HUES6 (cell line): ENCODE results near the gene TRPC4.
"Not testable (repeated sequence)": the region's sequence is repeated elsewhere in the genome, so short reads cannot be mapped to it uniquely, and the experiment has no call there.

Source experiments
- H3K27ac ChIP-seq: 2 replicates; pipeline ENCODE4 v1.7.0; 2013; ENCODE audit warnings: low read depth, mild to moderate bottlenecking, low read length, inconsistent platforms
- H3K27me3 ChIP-seq: 2 replicates; pipeline ENCODE4 v1.6.1; 2013; ENCODE audit warnings: low read length; ENCODE audit not compliant: control insufficient read depth, insufficient read depth
- H3K36me3 ChIP-seq: 2 replicates; pipeline ENCODE4 v1.6.1; 2013; ENCODE audit warnings: low read length; ENCODE audit not compliant: control insufficient read depth, insufficient read depth
- H3K4me1 ChIP-seq: 2 replicates; pipeline ENCODE4 v1.6.1; 2013; ENCODE audit warnings: low read length; ENCODE audit not compliant: control insufficient read depth, insufficient read depth
- H3K4me3 ChIP-seq: 2 replicates; pipeline ENCODE4 v1.5.1; 2013; ENCODE audit warnings: low read depth, low read length
- H3K9ac ChIP-seq: one replicate; pipeline ENCODE4 v1.6.1; 2013; ENCODE audit warnings: mild to moderate bottlenecking, low read length
- H3K9me3 ChIP-seq: 2 replicates; pipeline ENCODE4 v1.6.1; 2013; ENCODE audit warnings: low read depth, low read length; ENCODE audit not compliant: control insufficient read depth, insufficient read depth

Gene TRPC4

GRCh38 chr13:37833411-37833810, 36.2 kb downstream of the TRPC4 start:
- Histone ChIP-seq H3K4me1 (no peaks in the 10 kb centered on the region), H3K9me3 (peaks cover 26% of the 10 kb centered on the region), H3K4me3 (no peak overlapping the region), H3K27me3 (no peaks in the 10 kb centered on the region), H3K27ac (no peak overlapping the region), H3K9ac (no peak overlapping the region), H3K36me3 (no peaks in the 10 kb centered on the region)

DNA sequence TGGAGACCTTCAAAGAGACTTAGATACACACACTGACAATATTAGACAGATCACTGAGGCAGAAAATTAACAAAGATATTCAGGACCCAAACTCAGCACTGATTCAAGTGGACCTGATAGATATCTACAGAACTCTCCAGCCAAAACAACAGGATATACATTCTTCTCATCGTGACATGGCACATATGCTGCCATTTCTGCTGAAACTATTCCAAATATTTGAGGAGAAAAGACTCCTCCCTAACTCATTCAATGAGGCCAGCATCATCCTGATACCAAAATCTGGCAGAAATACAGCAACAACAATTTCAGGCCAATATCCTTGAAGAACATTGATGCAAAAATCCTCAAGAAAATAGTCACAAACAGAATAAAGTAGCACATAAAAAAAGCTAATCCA, 53.3 kb downstream of the TRPC4 start:
- Histone ChIP-seq H3K27ac (no peak overlapping the region), H3K9me3 (peaks cover 10% of the 10 kb centered on the region; the same call in 1 of the 2 replicates), H3K4me3 (no peak overlapping the region), H3K36me3 (no peaks in the 10 kb centered on the region), H3K4me1 (no peaks in the 10 kb centered on the region), H3K9ac (no peak overlapping the region), H3K27me3 (no peaks in the 10 kb centered on the region)

DNA sequence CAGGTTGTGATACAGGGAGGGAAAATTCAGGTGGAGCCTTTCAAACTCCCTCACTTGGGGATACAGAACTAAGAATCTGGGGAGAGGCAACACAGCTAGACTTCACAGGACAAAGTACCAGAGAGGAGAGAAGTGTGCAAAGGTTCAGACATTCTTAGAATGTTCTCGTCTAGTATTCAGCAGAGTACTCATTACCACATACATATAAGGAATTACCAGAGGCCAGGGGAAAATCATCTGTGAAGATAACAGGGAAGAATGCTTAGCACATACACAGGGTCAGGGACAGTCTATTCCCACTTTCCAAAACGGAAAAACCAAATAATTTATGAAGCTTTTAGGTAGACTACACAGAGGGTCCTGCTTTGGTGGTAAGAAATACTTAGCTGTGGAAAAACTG, 58.1 kb downstream of the TRPC4 start:
- Histone ChIP-seq H3K27ac (no peak overlapping the region), H3K9ac (no peak overlapping the region), H3K4me3 (no peak overlapping the region), H3K9me3 (no peaks in the 10 kb centered on the region), H3K36me3 (no peaks in the 10 kb centered on the region), H3K27me3 (no peaks in the 10 kb centered on the region), H3K4me1 (no peaks in the 10 kb centered on the region)

GRCh38 chr13:37806666-37807065, 62.9 kb downstream of the TRPC4 start:
- no peaks in the 10 kb centered on the region for H3K27me3 ChIP-seq
- no peak overlapping the region for H3K9ac ChIP-seq

DNA sequence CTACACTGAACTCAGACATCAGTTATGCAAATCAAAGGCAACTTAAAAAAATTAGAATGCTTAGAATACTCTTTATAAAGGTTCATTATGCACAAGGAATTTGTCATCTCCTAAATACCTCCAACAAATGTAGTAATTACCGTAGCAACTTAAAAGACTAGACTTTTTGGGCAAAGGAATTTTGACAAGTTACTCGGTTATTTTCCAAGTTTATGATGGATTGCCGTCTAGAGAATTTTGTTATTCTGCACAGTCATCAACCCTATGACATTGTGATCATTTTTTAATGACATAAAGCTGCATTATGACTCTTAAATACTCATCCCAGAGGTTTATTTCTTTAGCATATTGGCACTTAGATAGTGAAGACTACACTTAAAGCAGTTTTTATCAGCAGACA, 71.9 kb downstream of the TRPC4 start:
- H3K27ac ChIP-seq = no peak overlapping the region
- H3K4me1 ChIP-seq = peaks cover 7% of the 10 kb centered on the region; the same call in 1 of the 2 replicates
- no peak overlapping the region for H3K4me3 ChIP-seq
- H3K9ac ChIP-seq = no peak overlapping the region
- H3K9me3 ChIP-seq = no peaks in the 10 kb centered on the region
- no peaks in the 10 kb centered on the region for H3K36me3 ChIP-seq
- no peaks in the 10 kb centered on the region for H3K27me3 ChIP-seq

More at GRCh38 chr13:37806666-37807065, 62.9 kb downstream of the TRPC4 start:
- H3K4me1 ChIP-seq = no peaks in the 10 kb centered on the region
- no peaks in the 10 kb centered on the region for H3K9me3 ChIP-seq
- no peaks in the 10 kb centered on the region for H3K36me3 ChIP-seq
- no peak overlapping the region for H3K27ac ChIP-seq
- no peak overlapping the region for H3K4me3 ChIP-seq

DNA sequence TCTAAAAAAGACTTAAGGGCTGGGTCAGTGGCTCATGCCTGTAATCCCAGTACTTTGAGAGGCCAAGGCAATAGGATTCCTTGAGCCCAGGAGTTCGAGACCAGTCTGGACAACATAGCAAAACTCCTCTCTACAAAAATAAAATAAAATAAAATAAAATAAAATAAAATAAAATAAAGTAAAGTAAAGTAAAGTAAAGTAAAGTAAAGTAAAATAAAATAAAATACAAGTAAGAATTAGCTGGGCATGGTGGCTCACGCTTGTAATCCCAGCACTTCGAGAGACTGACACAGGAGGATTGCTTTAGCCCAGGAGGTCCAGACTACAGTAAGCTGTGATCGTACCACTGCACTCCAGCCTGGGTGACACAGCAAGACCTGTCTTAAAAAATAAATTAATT, 72.8 kb downstream of the TRPC4 start:
- H3K9me3 ChIP-seq, H3K4me3 ChIP-seq, H3K4me1 ChIP-seq, H3K36me3 ChIP-seq, H3K27ac ChIP-seq, H3K9ac ChIP-seq, H3K27me3 ChIP-seq: not testable (repeated sequence)

GRCh38 chr13:37795326-37795725, 74.2 kb downstream of the TRPC4 start:
- H3K27ac ChIP-seq = no peak overlapping the region
- no peaks in the 10 kb centered on the region for H3K27me3 ChIP-seq
- no peaks in the 10 kb centered on the region for H3K36me3 ChIP-seq
- H3K4me1 ChIP-seq = peaks cover 7% of the 10 kb centered on the region; the same call in 1 of the 2 replicates
- no peak overlapping the region for H3K4me3 ChIP-seq
- H3K9ac ChIP-seq = no peak overlapping the region
- H3K9me3 ChIP-seq = no peaks in the 10 kb centered on the region

DNA sequence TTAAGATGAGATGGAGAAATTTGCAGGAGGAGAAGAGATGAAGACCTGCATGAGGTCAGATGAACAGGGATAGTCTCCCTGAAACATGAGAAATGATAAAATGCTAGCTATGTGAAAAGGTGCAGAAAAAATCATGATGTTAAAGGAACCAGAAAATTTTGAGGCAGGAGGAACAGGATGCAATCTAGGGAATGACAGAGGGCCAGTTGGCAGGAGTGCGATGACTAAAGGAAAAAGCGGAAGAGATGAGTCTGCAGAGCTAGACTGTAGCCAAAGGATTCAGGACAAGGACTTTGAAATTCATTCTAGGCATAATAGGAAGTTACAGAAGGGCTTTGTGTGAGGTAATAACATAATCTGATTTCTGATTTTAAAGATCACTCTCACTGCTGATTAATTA, 77.9 kb downstream of the TRPC4 start:
- no peak overlapping the region for H3K4me3 ChIP-seq
- no peaks in the 10 kb centered on the region for H3K36me3 ChIP-seq
- peaks cover 7% of the 10 kb centered on the region; the same call in 1 of the 2 replicates for H3K4me1 ChIP-seq
- H3K9ac ChIP-seq = no peak overlapping the region
- no peak overlapping the region for H3K27ac ChIP-seq
- H3K9me3 ChIP-seq = no peaks in the 10 kb centered on the region
- no peaks in the 10 kb centered on the region for H3K27me3 ChIP-seq

DNA sequence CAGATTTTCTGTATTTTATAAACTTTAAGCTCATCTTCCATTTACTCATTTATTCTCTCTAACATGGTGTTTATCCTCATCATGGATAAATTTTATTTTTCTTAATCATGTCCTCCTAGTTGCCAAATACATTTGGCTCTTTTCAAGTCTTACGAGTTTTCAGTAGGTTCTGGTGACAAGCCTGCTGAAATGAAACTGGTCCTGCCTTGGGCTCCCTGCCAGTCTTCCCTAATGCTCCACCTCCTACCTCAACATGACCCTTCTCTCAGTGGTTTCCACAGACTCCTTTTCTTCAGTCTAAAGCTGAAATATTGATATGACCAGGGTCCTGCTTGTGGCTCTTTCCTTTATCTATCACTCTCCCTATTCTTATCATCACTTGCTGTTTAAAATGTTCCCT, 81.2 kb downstream of the TRPC4 start:
- Histone ChIP-seq H3K27ac (no peak overlapping the region), H3K4me1 (no peaks in the 10 kb centered on the region), H3K9ac (no peak overlapping the region), H3K4me3 (no peak overlapping the region), H3K27me3 (no peaks in the 10 kb centered on the region), H3K36me3 (no peaks in the 10 kb centered on the region), H3K9me3 (no peaks in the 10 kb centered on the region)

DNA sequence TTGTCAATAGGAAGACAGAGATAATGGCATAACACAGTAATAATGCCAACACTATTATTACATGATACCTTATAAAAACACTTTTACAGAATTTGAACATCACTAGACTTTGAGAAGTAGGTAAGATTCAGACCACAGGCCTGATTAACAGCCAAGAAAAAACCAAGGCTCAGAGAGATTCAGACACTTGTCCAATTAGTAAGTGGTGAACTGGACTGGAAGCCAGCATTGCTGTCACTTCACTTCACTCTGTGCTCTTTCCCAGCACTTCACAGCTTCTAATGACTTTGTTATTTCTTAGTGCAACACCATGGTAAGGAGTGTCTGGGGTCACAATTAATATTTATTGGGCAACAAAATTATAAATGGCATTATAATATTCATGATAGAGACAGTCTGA, 91.9 kb downstream of the TRPC4 start:
- Histone ChIP-seq H3K4me3 (no peak overlapping the region), H3K9me3 (no peaks in the 10 kb centered on the region), H3K27me3 (no peaks in the 10 kb centered on the region), H3K27ac (no peak overlapping the region), H3K36me3 (no peaks in the 10 kb centered on the region), H3K9ac (no peak overlapping the region), H3K4me1 (no peaks in the 10 kb centered on the region)

GRCh38 chr13:37775871-37776270, 93.7 kb downstream of the TRPC4 start:
- H3K4me1 ChIP-seq = no peaks in the 10 kb centered on the region
- H3K9me3 ChIP-seq = no peaks in the 10 kb centered on the region
- H3K36me3 ChIP-seq = no peaks in the 10 kb centered on the region
- H3K27me3 ChIP-seq = no peaks in the 10 kb centered on the region
- H3K27ac ChIP-seq = no peak overlapping the region
- no peak overlapping the region for H3K4me3 ChIP-seq
- no peak overlapping the region for H3K9ac ChIP-seq

DNA sequence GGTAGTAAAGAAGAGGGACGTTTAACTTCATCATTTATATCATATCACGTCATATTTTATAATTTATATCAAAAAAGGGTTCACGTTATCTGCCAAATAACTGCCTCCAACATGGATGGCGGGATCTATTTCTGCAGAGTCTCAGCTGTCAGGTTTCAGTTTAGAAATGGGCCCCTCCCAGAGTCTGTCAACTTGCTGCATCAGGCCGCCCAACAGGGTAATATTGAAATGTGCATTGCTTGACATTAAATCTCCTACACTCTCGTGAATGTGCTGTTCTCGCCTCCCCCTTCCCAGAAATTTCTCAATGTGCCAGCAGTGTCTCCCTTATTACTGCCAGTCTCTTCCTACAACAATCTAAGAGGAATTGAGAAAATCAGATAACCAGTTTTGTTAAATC, 96.9 kb downstream of the TRPC4 start:
- H3K9ac ChIP-seq = no peak overlapping the region
- no peak overlapping the region for H3K27ac ChIP-seq
- H3K9me3 ChIP-seq = no peaks in the 10 kb centered on the region
- H3K4me3 ChIP-seq = no peak overlapping the region
- H3K36me3 ChIP-seq = no peaks in the 10 kb centered on the region
- H3K4me1 ChIP-seq = no peaks in the 10 kb centered on the region
- no peaks in the 10 kb centered on the region for H3K27me3 ChIP-seq
